Measurements from ENCODE around the gene AMY2B. TPM values are rescaled to one million over a fixed set of nuclear protein-coding genes. Genes with fewer than 3 reads are reported as not detected.
"Not testable (repeated sequence)": the region's sequence is repeated elsewhere in the genome, so short reads cannot be mapped to it uniquely, and the experiment has no call there.

The AMY2B gene
- total RNA-seq (2014; rRNA removed; shearing (Covaris generic); ENCODE audit: low replicate concordance): not detected in 2 replicates

GRCh38 chr1:103571289-103571688, at the start of gene AMY2B:
Gene AMY2B (plus strand): TSS chr1:103571589. CDS start chr1:103571603, 14 bp downstream.
- DNase-seq, H3K36me3 ChIP-seq, H3K27me3 ChIP-seq, H3K4me3 ChIP-seq, H3K9me3 ChIP-seq: not testable (repeated sequence)

- Histone ChIP-seq H3K36me3 (no peaks in the 10 kb centered on the region), H3K9me3 (no peaks in the 10 kb centered on the region), H3K4me3 (no peak overlapping the region), H3K27me3 (no peaks in the 10 kb centered on the region)
- DNase-seq: no peak
Measured at GRCh38 chr1:103523346-103523745, 48.0 kb upstream of the AMY2B start.

- Histone ChIP-seq H3K4me3 (peak overlapping the region; percentile 35), H3K36me3 (no peaks in the 10 kb centered on the region; the same call in 1 of the 2 replicates), H3K9me3 (no peaks in the 10 kb centered on the region), H3K27me3 (no peaks in the 10 kb centered on the region)
- DNase-seq: peak; percentile 55
Measured at GRCh38 chr1:103525114-103525606, 46.2 kb upstream of the AMY2B start.

- Histone ChIP-seq H3K4me3 (peak within 1 kb of the TSS; percentile 99), H3K27me3 (no peaks in the 10 kb centered on the region), H3K36me3 (no peaks in the 10 kb centered on the region; the same call in 1 of the 2 replicates), H3K9me3 (no peaks in the 10 kb centered on the region)
- DNase-seq: peak; percentile 74
Measured at GRCh38 chr1:103525607-103526507, 45.5 kb upstream of the AMY2B start, which contains the start of gene RNPC3. Gene RNPC3 (plus strand): TSS chr1:103525699. CDS start chr1:103526071, 372 bp downstream.

- DNase-seq: no peak
- no peaks in the 10 kb centered on the region; the same call in none of the 2 replicates for H3K36me3 ChIP-seq
- H3K4me3 ChIP-seq: peak overlapping the region; percentile 99
- no peaks in the 10 kb centered on the region for H3K27me3 ChIP-seq
- H3K9me3 ChIP-seq: no peaks in the 10 kb centered on the region
Measured at GRCh38 chr1:103527331-103527730, 44.1 kb upstream of the AMY2B start.

GRCh38 chr1:103529746-103530145, 41.6 kb upstream of the AMY2B start:
- Histone ChIP-seq H3K4me3 (no peak overlapping the region), H3K9me3 (no peaks in the 10 kb centered on the region), H3K36me3 (peaks cover 3% of the 10 kb centered on the region), H3K27me3 (no peaks in the 10 kb centered on the region)
- no peak for DNase-seq

GRCh38 chr1:103538226-103538625, 33.2 kb upstream of the AMY2B start:
- no peak for DNase-seq
- peaks cover 29% of the 10 kb centered on the region for H3K36me3 ChIP-seq

GRCh38 chr1:103541431-103541830, 30.0 kb upstream of the AMY2B start:
- H3K4me3 ChIP-seq: no peak overlapping the region
- no peaks in the 10 kb centered on the region for H3K27me3 ChIP-seq
- DNase-seq: no peak
- H3K36me3 ChIP-seq: peaks cover 23% of the 10 kb centered on the region
- no peaks in the 10 kb centered on the region for H3K9me3 ChIP-seq

More at GRCh38 chr1:103538226-103538625, 33.2 kb upstream of the AMY2B start:
- Histone ChIP-seq H3K9me3 (no peaks in the 10 kb centered on the region), H3K4me3 (no peak overlapping the region), H3K27me3 (no peaks in the 10 kb centered on the region)

- peaks cover 22% of the 10 kb centered on the region for H3K36me3 ChIP-seq
- H3K27me3 ChIP-seq: no peaks in the 10 kb centered on the region
- no peaks in the 10 kb centered on the region for H3K9me3 ChIP-seq
- H3K4me3 ChIP-seq: no peak overlapping the region
- DNase-seq: no peak
Measured at GRCh38 chr1:103546496-103546895, 24.9 kb upstream of the AMY2B start.

GRCh38 chr1:103547840-103548239, 23.5 kb upstream of the AMY2B start:
- Histone ChIP-seq H3K27me3 (no peaks in the 10 kb centered on the region), H3K4me3 (no peak overlapping the region), H3K9me3 (no peaks in the 10 kb centered on the region), H3K36me3 (peaks cover 24% of the 10 kb centered on the region)
- DNase-seq: no peak

- Histone ChIP-seq H3K9me3 (no peaks in the 10 kb centered on the region), H3K27me3 (no peaks in the 10 kb centered on the region), H3K4me3 (no peak overlapping the region), H3K36me3 (no peaks in the 10 kb centered on the region)
- DNase-seq: no peak
Measured at GRCh38 chr1:103560427-103560826, 11.0 kb upstream of the AMY2B start.

GRCh38 chr1:103561124-103561523, 10.3 kb upstream of the AMY2B start:
- H3K27me3 ChIP-seq, H3K36me3 ChIP-seq, H3K4me3 ChIP-seq, DNase-seq, H3K9me3 ChIP-seq: not testable (repeated sequence)

GRCh38 chr1:103561643-103562395, 9.6 kb upstream of the AMY2B start:
- DNase-seq: no peak
- no peaks in the 10 kb centered on the region for H3K9me3 ChIP-seq
- no peaks in the 10 kb centered on the region for H3K36me3 ChIP-seq
- no peak overlapping the region for H3K4me3 ChIP-seq
- no peaks in the 10 kb centered on the region for H3K27me3 ChIP-seq

- Histone ChIP-seq H3K36me3 (no peaks in the 10 kb centered on the region), H3K4me3 (no peak overlapping the region)
- DNase-seq: no peak
Measured at GRCh38 chr1:103563056-103563455, 8.3 kb upstream of the AMY2B start.

GRCh38 chr1:103569493-103569892, 1.9 kb upstream of the AMY2B start:
- Histone ChIP-seq H3K9me3 (no peaks in the 10 kb centered on the region), H3K4me3 (no peak overlapping the region), H3K36me3 (no peaks in the 10 kb centered on the region), H3K27me3 (no peaks in the 10 kb centered on the region)
- no peak for DNase-seq

More at GRCh38 chr1:103563056-103563455, 8.3 kb upstream of the AMY2B start:
- no peaks in the 10 kb centered on the region for H3K9me3 ChIP-seq
- no peaks in the 10 kb centered on the region for H3K27me3 ChIP-seq

- H3K36me3 ChIP-seq: no peaks in the 10 kb centered on the region
- DNase-seq: no peak
- no peak overlapping the region for H3K4me3 ChIP-seq
- H3K27me3 ChIP-seq: no peaks in the 10 kb centered on the region
- no peaks in the 10 kb centered on the region for H3K9me3 ChIP-seq
Measured at GRCh38 chr1:103576065-103576464, 4.7 kb downstream of the AMY2B start.

GRCh38 chr1:103576784-103577183, 5.4 kb downstream of the AMY2B start:
- not testable (repeated sequence) for DNase-seq, H3K9me3 ChIP-seq, H3K27me3 ChIP-seq, H3K4me3 ChIP-seq, H3K36me3 ChIP-seq
